ACC112 (cell line): ENCODE data around the gene ZDHHC23.

Experiments used
- H2AFZ ChIP-seq: fragments of 200-600 bp; sonication (generic); one replicate; pipeline ENCODE4 v1.6.0; 2017; ENCODE audit warnings: antibody characterized with exemption, low read length; ENCODE audit not compliant: unreplicated experiment
- H3K27ac ChIP-seq: fragments of 200-600 bp; sonication (generic); 2 replicates; pipeline ENCODE4 v1.5.1; 2014; ENCODE audit warnings: low read depth, mild to moderate bottlenecking, antibody characterized with exemption, low read length, moderate library complexity
- H3K27me3 ChIP-seq: fragments of 200-600 bp; sonication (generic); 2 replicates; pipeline ENCODE4 v1.6.1; 2014; ENCODE audit warnings: mild to moderate bottlenecking, antibody characterized with exemption, low read length, moderate library complexity, mixed read lengths; ENCODE audit not compliant: insufficient read depth
- H3K36me3 ChIP-seq: fragments of 200-600 bp; sonication (generic); 2 replicates; pipeline ENCODE4 v1.6.1; 2016; ENCODE audit warnings: mild to moderate bottlenecking, antibody characterized with exemption, low read length, moderate library complexity, mixed read lengths; ENCODE audit not compliant: insufficient read depth
- H3K4me1 ChIP-seq: fragments of 200-600 bp; sonication (generic); one replicate; pipeline ENCODE4 v1.6.1; 2016; ENCODE audit warnings: low read length, mixed read lengths; ENCODE audit not compliant: insufficient read depth, unreplicated experiment, control insufficient read depth
- H3K4me3 ChIP-seq: fragments of 200-600 bp; sonication (generic); 2 replicates; pipeline ENCODE4 v1.5.1; 2014; ENCODE audit warnings: mild to moderate bottlenecking, low read depth, low read length
- H3K79me2 ChIP-seq: fragments of 200-600 bp; sonication (generic); one replicate; pipeline ENCODE4 v1.6.0; 2016; ENCODE audit warnings: low read length; ENCODE audit not compliant: control insufficient read depth, unreplicated experiment, insufficient read depth

Gene ZDHHC23

GRCh38 chr3:113948015-113948917 is 453 bp downstream of the ZDHHC23 start:
- no peaks in the 10 kb centered on the region for H3K79me2 ChIP-seq
- peaks cover 5% of the 10 kb centered on the region for H3K4me1 ChIP-seq
- H3K27me3 ChIP-seq, result peaks cover 23% of the 10 kb centered on the region
- H3K27ac ChIP-seq, result no peak overlapping the region
- no peaks in the 10 kb centered on the region for H3K36me3 ChIP-seq
- H2AFZ ChIP-seq, result peak overlapping the region; percentile 41
- peak overlapping the region; percentile 81 for H3K4me3 ChIP-seq

- H3K27me3 ChIP-seq, result peaks cover 22% of the 10 kb centered on the region
- no peaks in the 10 kb centered on the region for H3K36me3 ChIP-seq
- no peaks in the 10 kb centered on the region for H3K79me2 ChIP-seq
- peaks cover 6% of the 10 kb centered on the region for H3K4me1 ChIP-seq
- H3K27ac ChIP-seq, result no peak overlapping the region
- no peak overlapping the region for H2AFZ ChIP-seq
- no peak overlapping the region for H3K4me3 ChIP-seq
Measured at GRCh38 chr3:113952921-113953320, 5.1 kb downstream of the ZDHHC23 start.

GRCh38 chr3:113953677-113954076 is 5.9 kb downstream of the ZDHHC23 start:
- Histone ChIP-seq H3K4me3 (no peak overlapping the region), H3K4me1 (peaks cover 6% of the 10 kb centered on the region), H3K36me3 (no peaks in the 10 kb centered on the region), H3K27me3 (peaks cover 14% of the 10 kb centered on the region), H3K27ac (no peak overlapping the region), H3K79me2 (no peaks in the 10 kb centered on the region), H2AFZ (no peak overlapping the region)

- no peak overlapping the region for H2AFZ ChIP-seq
- peaks cover 6% of the 10 kb centered on the region for H3K4me1 ChIP-seq
- H3K27ac ChIP-seq, result no peak overlapping the region
- H3K4me3 ChIP-seq, result no peak overlapping the region
- H3K36me3 ChIP-seq, result no peaks in the 10 kb centered on the region
- H3K27me3 ChIP-seq, result peaks cover 9% of the 10 kb centered on the region
- H3K79me2 ChIP-seq, result no peaks in the 10 kb centered on the region
Measured at GRCh38 chr3:113954091-113954685, 6.4 kb downstream of the ZDHHC23 start.

GRCh38 chr3:113963879-113964278 is 16.1 kb downstream of the ZDHHC23 start:
- no peaks in the 10 kb centered on the region for H3K79me2 ChIP-seq
- no peaks in the 10 kb centered on the region for H3K36me3 ChIP-seq
- no peak overlapping the region for H3K4me3 ChIP-seq
- H3K4me1 ChIP-seq, result no peaks in the 10 kb centered on the region
- no peak overlapping the region for H2AFZ ChIP-seq
- H3K27me3 ChIP-seq, result no peaks in the 10 kb centered on the region
- H3K27ac ChIP-seq, result no peak overlapping the region

- no peaks in the 10 kb centered on the region for H3K27me3 ChIP-seq
- no peaks in the 10 kb centered on the region for H3K4me1 ChIP-seq
- H3K36me3 ChIP-seq, result no peaks in the 10 kb centered on the region
- H3K27ac ChIP-seq, result no peak overlapping the region
- H3K79me2 ChIP-seq, result no peaks in the 10 kb centered on the region
- H3K4me3 ChIP-seq, result no peak overlapping the region
- no peak overlapping the region for H2AFZ ChIP-seq
Measured at GRCh38 chr3:113966172-113966571, 18.4 kb downstream of the ZDHHC23 start.

GRCh38 chr3:113968986-113969385 is 21.2 kb downstream of the ZDHHC23 start:
- H3K79me2 ChIP-seq, result no peaks in the 10 kb centered on the region
- H3K27me3 ChIP-seq, result no peaks in the 10 kb centered on the region
- H3K4me3 ChIP-seq, result no peak overlapping the region
- H3K36me3 ChIP-seq, result peaks cover 2% of the 10 kb centered on the region; the same call in 1 of the 2 replicates
- H3K4me1 ChIP-seq, result no peaks in the 10 kb centered on the region
- no peak overlapping the region for H3K27ac ChIP-seq
- no peak overlapping the region for H2AFZ ChIP-seq

- no peaks in the 10 kb centered on the region for H3K79me2 ChIP-seq
Measured at GRCh38 chr3:113977822-113978221, 30.0 kb downstream of the ZDHHC23 start.

GRCh38 chr3:113979916-113980315 is 32.1 kb downstream of the ZDHHC23 start:
- H3K36me3 ChIP-seq, result no peaks in the 10 kb centered on the region
- no peaks in the 10 kb centered on the region for H3K27me3 ChIP-seq
- no peak overlapping the region for H3K4me3 ChIP-seq
- H3K4me1 ChIP-seq, result no peaks in the 10 kb centered on the region
- H3K27ac ChIP-seq, result no peak overlapping the region
- H3K79me2 ChIP-seq, result no peaks in the 10 kb centered on the region
- H2AFZ ChIP-seq, result no peak overlapping the region

More at GRCh38 chr3:113977822-113978221, 30.0 kb downstream of the ZDHHC23 start:
- no peak overlapping the region for H2AFZ ChIP-seq
- peaks cover 4% of the 10 kb centered on the region; the same call in 1 of the 2 replicates for H3K36me3 ChIP-seq
- H3K4me3 ChIP-seq, result no peak overlapping the region
- H3K27ac ChIP-seq, result no peak overlapping the region
- no peaks in the 10 kb centered on the region for H3K27me3 ChIP-seq
- no peaks in the 10 kb centered on the region for H3K4me1 ChIP-seq

- no peaks in the 10 kb centered on the region for H3K27me3 ChIP-seq
- H3K4me1 ChIP-seq, result no peaks in the 10 kb centered on the region
- no peaks in the 10 kb centered on the region for H3K36me3 ChIP-seq
- no peak overlapping the region for H3K4me3 ChIP-seq
- H3K79me2 ChIP-seq, result no peaks in the 10 kb centered on the region
- no peak overlapping the region for H3K27ac ChIP-seq
- no peak overlapping the region for H2AFZ ChIP-seq
Measured at GRCh38 chr3:113981803-113982202, 34.0 kb downstream of the ZDHHC23 start.

- no peaks in the 10 kb centered on the region for H3K36me3 ChIP-seq
- no peak overlapping the region for H3K27ac ChIP-seq
- H3K79me2 ChIP-seq, result no peaks in the 10 kb centered on the region
- H3K4me1 ChIP-seq, result no peaks in the 10 kb centered on the region
- no peak overlapping the region for H2AFZ ChIP-seq
- no peaks in the 10 kb centered on the region for H3K27me3 ChIP-seq
- H3K4me3 ChIP-seq, result no peak overlapping the region
Measured at GRCh38 chr3:113983544-113983943, 35.7 kb downstream of the ZDHHC23 start.
